Effector memory CD4-positive, alpha-beta T cell (primary cell): Measurements from ENCODE around the gene WASF3.

Source experiments
- DNase-seq, 3 donors: peaks; one replicate each; pipeline ENCODE4 v3.0.0-alpha.2; 2020
- H3K27ac ChIP-seq: 2 replicates; pipeline ENCODE4 v1.7.0; 2013; ENCODE audit warnings: mild to moderate bottlenecking, low read length, moderate library complexity; ENCODE audit not compliant: insufficient read depth, poor library complexity, severe bottlenecking
- H3K27me3 ChIP-seq: replicated peaks from 2 replicates; pipeline ENCODE4 v1.7.0; 2013; ENCODE audit warnings: mild to moderate bottlenecking, low read length; ENCODE audit not compliant: insufficient read depth, control insufficient read depth, poor library complexity, severe bottlenecking
- H3K36me3 ChIP-seq: 2 replicates; pipeline ENCODE4 v1.7.0; 2013; ENCODE audit warnings: mild to moderate bottlenecking, low read length, moderate library complexity; ENCODE audit not compliant: control insufficient read depth, insufficient read depth
- H3K4me1 ChIP-seq: 2 replicates; pipeline ENCODE4 v1.7.0; 2013; ENCODE audit warnings: low read length, mild to moderate bottlenecking; ENCODE audit not compliant: control insufficient read depth, insufficient read depth, poor library complexity, severe bottlenecking
- H3K4me3 ChIP-seq: 2 replicates; pipeline ENCODE4 v1.7.0; 2013; ENCODE audit warnings: low read length, low read depth, mild to moderate bottlenecking; ENCODE audit not compliant: insufficient read depth, poor library complexity, severe bottlenecking
- H3K9me3 ChIP-seq: 2 replicates; pipeline ENCODE4 v1.7.0; 2013; ENCODE audit warnings: mild to moderate bottlenecking, low read length, moderate library complexity; ENCODE audit not compliant: control insufficient read depth

Gene WASF3

GRCh38 chr13:26526702-26527216 lies 30.7 kb upstream of the WASF3 start:
- no peak overlapping the region for H3K4me3 ChIP-seq
- no peak overlapping the region for H3K27ac ChIP-seq
- H3K36me3 ChIP-seq, result no peaks in the 10 kb centered on the region
- H3K9me3 ChIP-seq, result no peaks in the 10 kb centered on the region
- H3K4me1 ChIP-seq, result no peaks in the 10 kb centered on the region
- no peak for DNase-seq
- peaks cover 3% of the 10 kb centered on the region for H3K27me3 ChIP-seq

- no peak overlapping the region for H3K4me3 ChIP-seq
- H3K9me3 ChIP-seq, result no peaks in the 10 kb centered on the region
- H3K4me1 ChIP-seq, result no peaks in the 10 kb centered on the region
- no peaks in the 10 kb centered on the region for H3K36me3 ChIP-seq
- no peak overlapping the region for H3K27ac ChIP-seq
- peaks cover 3% of the 10 kb centered on the region for H3K27me3 ChIP-seq
- DNase-seq, result no peak
Measured at GRCh38 chr13:26528527-26528926, 29.0 kb upstream of the WASF3 start.

- H3K4me1 ChIP-seq, result no peaks in the 10 kb centered on the region
- H3K36me3 ChIP-seq, result no peaks in the 10 kb centered on the region
- DNase-seq, result no peak
Measured at GRCh38 chr13:26529441-26529840, 28.0 kb upstream of the WASF3 start.

GRCh38 chr13:26531742-26532141 lies 25.7 kb upstream of the WASF3 start:
- no peak overlapping the region for H3K4me3 ChIP-seq
- H3K4me1 ChIP-seq, result no peaks in the 10 kb centered on the region
- H3K27me3 ChIP-seq, result peaks cover 3% of the 10 kb centered on the region

More at GRCh38 chr13:26529441-26529840, 28.0 kb upstream of the WASF3 start:
- Histone ChIP-seq H3K4me3 (no peak overlapping the region), H3K27ac (no peak overlapping the region), H3K27me3 (peaks cover 3% of the 10 kb centered on the region), H3K9me3 (no peaks in the 10 kb centered on the region)

GRCh38 chr13:26534036-26534726 lies 23.3 kb upstream of the WASF3 start:
- Histone ChIP-seq H3K4me1 (no peaks in the 10 kb centered on the region), H3K27ac (no peak overlapping the region), H3K4me3 (no peak overlapping the region), H3K36me3 (no peaks in the 10 kb centered on the region), H3K9me3 (no peaks in the 10 kb centered on the region), H3K27me3 (peaks cover 3% of the 10 kb centered on the region)
- DNase-seq, result no peak

More at GRCh38 chr13:26531742-26532141, 25.7 kb upstream of the WASF3 start:
- Histone ChIP-seq H3K27ac (no peak overlapping the region), H3K36me3 (no peaks in the 10 kb centered on the region), H3K9me3 (no peaks in the 10 kb centered on the region)
- DNase-seq, result no peak

GRCh38 chr13:26538363-26539317 lies 18.8 kb upstream of the WASF3 start:
- DNase-seq, result no peak

GRCh38 chr13:26539738-26540292 lies 17.7 kb upstream of the WASF3 start:
- H3K36me3 ChIP-seq, result no peaks in the 10 kb centered on the region
- H3K9me3 ChIP-seq, result no peaks in the 10 kb centered on the region
- H3K4me1 ChIP-seq, result no peaks in the 10 kb centered on the region
- no peaks in the 10 kb centered on the region for H3K27me3 ChIP-seq
- DNase-seq, result no peak
- H3K4me3 ChIP-seq, result no peak overlapping the region
- H3K27ac ChIP-seq, result no peak overlapping the region

More at GRCh38 chr13:26538363-26539317, 18.8 kb upstream of the WASF3 start:
- H3K4me3 ChIP-seq, result no peak overlapping the region
- no peaks in the 10 kb centered on the region for H3K27me3 ChIP-seq
- no peaks in the 10 kb centered on the region for H3K4me1 ChIP-seq
- no peaks in the 10 kb centered on the region for H3K9me3 ChIP-seq
- no peak overlapping the region for H3K27ac ChIP-seq
- no peaks in the 10 kb centered on the region for H3K36me3 ChIP-seq

GRCh38 chr13:26540334-26540733 lies 17.1 kb upstream of the WASF3 start:
- Histone ChIP-seq H3K4me1 (no peaks in the 10 kb centered on the region), H3K9me3 (no peaks in the 10 kb centered on the region), H3K4me3 (no peak overlapping the region), H3K27me3 (no peaks in the 10 kb centered on the region), H3K36me3 (no peaks in the 10 kb centered on the region), H3K27ac (no peak overlapping the region)
- no peak for DNase-seq

GRCh38 chr13:26541041-26541440 lies 16.4 kb upstream of the WASF3 start:
- no peaks in the 10 kb centered on the region for H3K4me1 ChIP-seq
- no peaks in the 10 kb centered on the region for H3K9me3 ChIP-seq
- H3K27me3 ChIP-seq, result no peaks in the 10 kb centered on the region
- no peaks in the 10 kb centered on the region for H3K36me3 ChIP-seq
- DNase-seq, result no peak
- no peak overlapping the region for H3K27ac ChIP-seq
- no peak overlapping the region for H3K4me3 ChIP-seq
